ENCODE data around the gene NFRKB.

Gene NFRKB

GRCh38 chr11:129930743-129931142 is 35.4 kb upstream of the NFRKB start:
- peaks cover 11% of the 10 kb centered on the region for H3K4me1 ChIP-seq (ENCODE audit: control insufficient read depth, insufficient read depth, low read length)
- H3K36me3 ChIP-seq (ENCODE audit: control insufficient read depth, insufficient read depth, low read length), result peaks cover 34% of the 10 kb centered on the region
- H3K4me3 ChIP-seq (ENCODE audit: low read depth, low read length), result no peak overlapping the region
- no peaks in the 10 kb centered on the region for H3K9me3 ChIP-seq (ENCODE audit: control insufficient read depth, insufficient read depth, low read depth, low read length)
- no peak overlapping the region for H3K27ac ChIP-seq (ENCODE audit: low read depth, low read length)
- H3K27me3 ChIP-seq (ENCODE audit: control insufficient read depth, insufficient read depth, low read length), result no peaks in the 10 kb centered on the region
- no peak overlapping the region for H3K9ac ChIP-seq (ENCODE audit: low read length)

DNA sequence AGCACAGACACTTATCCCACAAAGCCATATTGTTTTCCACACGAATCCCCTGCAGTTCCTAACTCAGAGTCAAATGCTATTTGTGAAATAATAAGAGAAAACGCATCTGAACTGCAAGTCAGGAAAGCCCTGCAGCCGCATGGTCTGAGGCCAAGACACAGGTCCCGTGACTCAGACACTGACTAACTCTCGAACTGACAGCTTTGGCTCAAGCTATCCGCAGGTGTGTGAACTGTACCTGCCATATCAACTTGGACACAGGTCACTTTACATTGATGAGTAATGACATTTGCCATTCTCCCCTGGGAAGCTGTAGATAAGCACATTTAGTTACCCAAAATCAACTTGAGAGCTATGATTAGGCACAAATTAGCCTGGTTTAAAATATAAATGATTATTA is 34.9 kb upstream of the NFRKB start:
- Histone ChIP-seq H3K27me3 (ENCODE audit: control insufficient read depth, insufficient read depth, low read length) (no peaks in the 10 kb centered on the region), H3K36me3 (ENCODE audit: control insufficient read depth, insufficient read depth, low read length) (peaks cover 34% of the 10 kb centered on the region), H3K4me3 (ENCODE audit: low read depth, low read length) (no peak overlapping the region), H3K27ac (ENCODE audit: low read depth, low read length) (no peak overlapping the region), H3K9ac (ENCODE audit: low read length) (no peak overlapping the region), H3K9me3 (ENCODE audit: control insufficient read depth, insufficient read depth, low read depth, low read length) (no peaks in the 10 kb centered on the region), H3K4me1 (ENCODE audit: control insufficient read depth, insufficient read depth, low read length) (peaks cover 7% of the 10 kb centered on the region)

DNA sequence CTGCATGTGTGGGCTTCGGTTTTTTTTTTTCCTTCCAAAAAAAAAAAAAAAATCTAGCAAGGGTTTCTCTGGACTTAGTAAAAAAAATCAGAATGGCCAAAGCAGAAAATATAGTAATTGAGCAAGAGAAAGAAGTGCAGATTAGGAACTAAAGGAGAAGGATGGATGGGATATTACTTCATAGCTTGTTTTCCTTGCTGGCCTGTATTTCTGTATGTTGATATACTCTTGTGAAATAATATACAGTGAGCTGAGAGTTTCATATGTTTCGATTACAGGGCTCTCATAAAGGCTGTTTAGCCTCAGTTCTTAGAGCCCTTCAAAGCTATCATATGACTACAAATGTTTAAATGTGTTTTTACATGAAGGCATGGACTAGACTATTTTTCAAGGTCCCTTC is 34.3 kb upstream of the NFRKB start:
- peaks cover 38% of the 10 kb centered on the region for H3K36me3 ChIP-seq (ENCODE audit: control insufficient read depth, insufficient read depth, low read length)
- H3K4me3 ChIP-seq (ENCODE audit: low read depth, low read length), result no peak overlapping the region
- H3K4me1 ChIP-seq (ENCODE audit: control insufficient read depth, insufficient read depth, low read length), result peaks cover 3% of the 10 kb centered on the region; the same call in 1 of the 2 replicates
- H3K27ac ChIP-seq (ENCODE audit: low read depth, low read length), result no peak overlapping the region
- H3K9me3 ChIP-seq (ENCODE audit: control insufficient read depth, insufficient read depth, low read depth, low read length), result no peaks in the 10 kb centered on the region
- H3K9ac ChIP-seq (ENCODE audit: low read length), result no peak overlapping the region
- no peaks in the 10 kb centered on the region for H3K27me3 ChIP-seq (ENCODE audit: control insufficient read depth, insufficient read depth, low read length)

GRCh38 chr11:129928923-129929692 is 33.7 kb upstream of the NFRKB start:
- Histone ChIP-seq H3K9me3 (ENCODE audit: control insufficient read depth, insufficient read depth, low read depth, low read length) (no peaks in the 10 kb centered on the region), H3K27ac (ENCODE audit: low read depth, low read length) (no peak overlapping the region), H3K4me1 (ENCODE audit: control insufficient read depth, insufficient read depth, low read length) (peaks cover 3% of the 10 kb centered on the region; the same call in 1 of the 2 replicates), H3K27me3 (ENCODE audit: control insufficient read depth, insufficient read depth, low read length) (no peaks in the 10 kb centered on the region), H3K4me3 (ENCODE audit: low read depth, low read length) (no peak overlapping the region), H3K36me3 (ENCODE audit: control insufficient read depth, insufficient read depth, low read length) (peaks cover 43% of the 10 kb centered on the region), H3K9ac (ENCODE audit: low read length) (no peak overlapping the region)

DNA sequence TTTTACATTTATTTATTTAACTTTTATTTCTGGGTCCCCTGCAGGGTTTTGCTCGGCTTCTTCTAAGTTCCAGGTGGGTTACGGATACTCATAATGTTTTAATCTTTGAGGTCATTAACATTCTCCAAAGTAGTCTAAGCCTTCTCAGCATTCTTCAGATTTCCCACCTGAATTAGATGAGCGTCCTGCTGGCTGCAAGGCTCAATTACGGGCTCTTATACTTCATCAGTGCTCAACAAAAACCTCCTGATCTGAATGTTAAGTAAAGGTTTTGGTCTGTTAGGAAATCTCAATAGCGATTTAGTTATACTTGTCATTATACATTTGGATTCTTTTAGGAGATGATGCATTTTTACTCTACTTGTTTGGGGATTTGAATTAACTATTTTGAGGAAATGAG is 27.3 kb upstream of the NFRKB start:
- Histone ChIP-seq H3K9me3 (ENCODE audit: control insufficient read depth, insufficient read depth, low read depth, low read length) (no peaks in the 10 kb centered on the region), H3K4me3 (ENCODE audit: low read depth, low read length) (no peak overlapping the region), H3K4me1 (ENCODE audit: control insufficient read depth, insufficient read depth, low read length) (peaks cover 3% of the 10 kb centered on the region; the same call in 1 of the 2 replicates), H3K9ac (ENCODE audit: low read length) (no peak overlapping the region), H3K27ac (ENCODE audit: low read depth, low read length) (no peak overlapping the region), H3K27me3 (ENCODE audit: control insufficient read depth, insufficient read depth, low read length) (no peaks in the 10 kb centered on the region), H3K36me3 (ENCODE audit: control insufficient read depth, insufficient read depth, low read length) (peaks cover 38% of the 10 kb centered on the region)

GRCh38 chr11:129918361-129918760 is 23.0 kb upstream of the NFRKB start:
- Histone ChIP-seq H3K27ac (ENCODE audit: low read depth, low read length) (no peak overlapping the region), H3K4me3 (ENCODE audit: low read depth, low read length) (no peak overlapping the region), H3K4me1 (ENCODE audit: control insufficient read depth, insufficient read depth, low read length) (no peaks in the 10 kb centered on the region), H3K9me3 (ENCODE audit: control insufficient read depth, insufficient read depth, low read depth, low read length) (no peaks in the 10 kb centered on the region), H3K9ac (ENCODE audit: low read length) (no peak overlapping the region), H3K27me3 (ENCODE audit: control insufficient read depth, insufficient read depth, low read length) (no peaks in the 10 kb centered on the region), H3K36me3 (ENCODE audit: control insufficient read depth, insufficient read depth, low read length) (peaks cover 61% of the 10 kb centered on the region)

DNA sequence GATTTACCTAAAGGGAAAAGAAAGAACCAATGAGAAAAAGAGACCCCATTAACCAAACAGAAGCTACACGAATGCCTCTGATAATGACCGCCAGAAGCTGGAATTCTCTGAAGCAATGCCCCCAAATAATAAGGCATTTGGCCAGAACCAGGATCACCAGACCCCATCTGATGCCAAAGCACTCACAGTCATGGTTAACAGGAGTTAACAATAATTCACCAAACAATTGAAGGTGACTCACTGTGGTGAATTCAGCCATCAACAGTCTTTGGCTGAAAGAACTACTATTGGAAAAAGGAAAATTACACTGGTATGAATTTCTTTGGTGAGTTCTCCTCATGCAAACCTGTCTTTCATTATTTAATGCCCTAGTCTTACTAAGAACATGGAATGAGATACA is 21.9 kb upstream of the NFRKB start:
- Histone ChIP-seq H3K27me3 (ENCODE audit: control insufficient read depth, insufficient read depth, low read length) (no peaks in the 10 kb centered on the region), H3K36me3 (ENCODE audit: control insufficient read depth, insufficient read depth, low read length) (peaks cover 54% of the 10 kb centered on the region), H3K4me3 (ENCODE audit: low read depth, low read length) (no peak overlapping the region), H3K27ac (ENCODE audit: low read depth, low read length) (no peak overlapping the region), H3K9me3 (ENCODE audit: control insufficient read depth, insufficient read depth, low read depth, low read length) (no peaks in the 10 kb centered on the region), H3K4me1 (ENCODE audit: control insufficient read depth, insufficient read depth, low read length) (no peaks in the 10 kb centered on the region), H3K9ac (ENCODE audit: low read length) (no peak overlapping the region)

- H3K27me3 ChIP-seq (ENCODE audit: control insufficient read depth, insufficient read depth, low read length), result no peaks in the 10 kb centered on the region
- no peaks in the 10 kb centered on the region for H3K9me3 ChIP-seq (ENCODE audit: control insufficient read depth, insufficient read depth, low read depth, low read length)
- no peak overlapping the region for H3K27ac ChIP-seq (ENCODE audit: low read depth, low read length)
- no peak overlapping the region for H3K4me3 ChIP-seq (ENCODE audit: low read depth, low read length)
- H3K4me1 ChIP-seq (ENCODE audit: control insufficient read depth, insufficient read depth, low read length), result 0 out of 2 replicates have a peak, but pooled peaks cover 5% of the 10 kb centered on the region
- H3K9ac ChIP-seq (ENCODE audit: low read length), result no peak overlapping the region
- H3K36me3 ChIP-seq (ENCODE audit: control insufficient read depth, insufficient read depth, low read length), result peaks cover 58% of the 10 kb centered on the region
Observed at GRCh38 chr11:129911298-129911697, 15.9 kb upstream of the NFRKB start.

- Histone ChIP-seq H3K27ac (ENCODE audit: low read depth, low read length) (no peak overlapping the region), H3K36me3 (ENCODE audit: control insufficient read depth, insufficient read depth, low read length) (peaks cover 62% of the 10 kb centered on the region), H3K9ac (ENCODE audit: low read length) (no peak overlapping the region), H3K27me3 (ENCODE audit: control insufficient read depth, insufficient read depth, low read length) (no peaks in the 10 kb centered on the region), H3K9me3 (ENCODE audit: control insufficient read depth, insufficient read depth, low read depth, low read length) (no peaks in the 10 kb centered on the region), H3K4me3 (ENCODE audit: low read depth, low read length) (no peak overlapping the region), H3K4me1 (ENCODE audit: control insufficient read depth, insufficient read depth, low read length) (0 out of 2 replicates have a peak, but pooled peaks cover 5% of the 10 kb centered on the region)
Observed at GRCh38 chr11:129910360-129910759, 15.0 kb upstream of the NFRKB start.

GRCh38 chr11:129905402-129905801 is 10.0 kb upstream of the NFRKB start:
- Histone ChIP-seq H3K4me1 (ENCODE audit: control insufficient read depth, insufficient read depth, low read length) (0 out of 2 replicates have a peak, but pooled peaks cover 2% of the 10 kb centered on the region), H3K27me3 (ENCODE audit: control insufficient read depth, insufficient read depth, low read length) (no peaks in the 10 kb centered on the region), H3K9ac (ENCODE audit: low read length) (no peak overlapping the region), H3K36me3 (ENCODE audit: control insufficient read depth, insufficient read depth, low read length) (peaks cover 59% of the 10 kb centered on the region), H3K27ac (ENCODE audit: low read depth, low read length) (no peak overlapping the region), H3K9me3 (ENCODE audit: control insufficient read depth, insufficient read depth, low read depth, low read length) (no peaks in the 10 kb centered on the region), H3K4me3 (ENCODE audit: low read depth, low read length) (no peak overlapping the region)

DNA sequence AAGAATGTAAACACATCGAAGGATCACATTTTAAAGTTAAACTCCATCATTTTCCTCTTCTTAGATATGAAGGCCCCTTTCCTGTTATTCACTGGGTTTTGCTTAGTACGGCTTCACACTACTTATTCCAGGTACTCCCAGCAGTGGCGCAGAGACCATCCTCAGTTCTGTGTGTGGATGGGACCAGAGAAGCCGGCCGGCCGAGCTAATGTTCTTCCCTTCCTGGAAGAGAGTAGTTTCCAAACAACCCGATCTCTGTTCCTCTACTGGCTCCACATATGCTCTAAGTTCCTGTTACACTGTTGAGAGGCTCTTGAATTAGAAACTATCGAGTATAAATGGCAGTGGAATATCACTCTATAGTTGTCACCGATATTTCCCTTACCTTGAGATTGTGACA is 684 bp upstream of the NFRKB start:
- Histone ChIP-seq H3K9me3 (ENCODE audit: control insufficient read depth, insufficient read depth, low read depth, low read length) (no peaks in the 10 kb centered on the region), H3K27me3 (ENCODE audit: control insufficient read depth, insufficient read depth, low read length) (no peaks in the 10 kb centered on the region), H3K36me3 (ENCODE audit: control insufficient read depth, insufficient read depth, low read length) (peaks cover 28% of the 10 kb centered on the region), H3K27ac (ENCODE audit: low read depth, low read length) (no peak overlapping the region), H3K4me3 (ENCODE audit: low read depth, low read length) (peak overlapping the region; percentile 59), H3K4me1 (ENCODE audit: control insufficient read depth, insufficient read depth, low read length) (peaks cover 8% of the 10 kb centered on the region; the same call in 1 of the 2 replicates), H3K9ac (ENCODE audit: low read length) (peak overlapping the region; percentile 54)

All from HUES6 (cell line).